Ammon's horn (tissue), 1 donor: ENCODE data around the gene NCAPD3.
"Not testable (repeated sequence)": the region's sequence is repeated elsewhere in the genome, so short reads cannot be mapped to it uniquely, and the experiment has no call there.

Experiments used
- DNase-seq: peaks from one replicate; pipeline ENCODE4 v3.0.0-alpha.2; 2016; ENCODE audit warnings: low spot score

Gene NCAPD3, protein sequence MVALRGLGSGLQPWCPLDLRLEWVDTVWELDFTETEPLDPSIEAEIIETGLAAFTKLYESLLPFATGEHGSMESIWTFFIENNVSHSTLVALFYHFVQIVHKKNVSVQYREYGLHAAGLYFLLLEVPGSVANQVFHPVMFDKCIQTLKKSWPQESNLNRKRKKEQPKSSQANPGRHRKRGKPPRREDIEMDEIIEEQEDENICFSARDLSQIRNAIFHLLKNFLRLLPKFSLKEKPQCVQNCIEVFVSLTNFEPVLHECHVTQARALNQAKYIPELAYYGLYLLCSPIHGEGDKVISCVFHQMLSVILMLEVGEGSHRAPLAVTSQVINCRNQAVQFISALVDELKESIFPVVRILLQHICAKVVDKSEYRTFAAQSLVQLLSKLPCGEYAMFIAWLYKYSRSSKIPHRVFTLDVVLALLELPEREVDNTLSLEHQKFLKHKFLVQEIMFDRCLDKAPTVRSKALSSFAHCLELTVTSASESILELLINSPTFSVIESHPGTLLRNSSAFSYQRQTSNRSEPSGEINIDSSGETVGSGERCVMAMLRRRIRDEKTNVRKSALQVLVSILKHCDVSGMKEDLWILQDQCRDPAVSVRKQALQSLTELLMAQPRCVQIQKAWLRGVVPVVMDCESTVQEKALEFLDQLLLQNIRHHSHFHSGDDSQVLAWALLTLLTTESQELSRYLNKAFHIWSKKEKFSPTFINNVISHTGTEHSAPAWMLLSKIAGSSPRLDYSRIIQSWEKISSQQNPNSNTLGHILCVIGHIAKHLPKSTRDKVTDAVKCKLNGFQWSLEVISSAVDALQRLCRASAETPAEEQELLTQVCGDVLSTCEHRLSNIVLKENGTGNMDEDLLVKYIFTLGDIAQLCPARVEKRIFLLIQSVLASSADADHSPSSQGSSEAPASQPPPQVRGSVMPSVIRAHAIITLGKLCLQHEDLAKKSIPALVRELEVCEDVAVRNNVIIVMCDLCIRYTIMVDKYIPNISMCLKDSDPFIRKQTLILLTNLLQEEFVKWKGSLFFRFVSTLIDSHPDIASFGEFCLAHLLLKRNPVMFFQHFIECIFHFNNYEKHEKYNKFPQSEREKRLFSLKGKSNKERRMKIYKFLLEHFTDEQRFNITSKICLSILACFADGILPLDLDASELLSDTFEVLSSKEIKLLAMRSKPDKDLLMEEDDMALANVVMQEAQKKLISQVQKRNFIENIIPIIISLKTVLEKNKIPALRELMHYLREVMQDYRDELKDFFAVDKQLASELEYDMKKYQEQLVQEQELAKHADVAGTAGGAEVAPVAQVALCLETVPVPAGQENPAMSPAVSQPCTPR (N-terminal part only)

GRCh38 chr11:134223836-134224709, at the start of gene NCAPD3, which contains the start of gene VPS26B:
NCAPD3 (minus strand) TSS chr11:134223967; CDS start chr11:134223926, 41 bp downstream.
VPS26B (plus strand) TSS chr11:134224671; CDS start chr11:134225123, 452 bp downstream.
- peak; percentile 97 for DNase-seq

DNA sequence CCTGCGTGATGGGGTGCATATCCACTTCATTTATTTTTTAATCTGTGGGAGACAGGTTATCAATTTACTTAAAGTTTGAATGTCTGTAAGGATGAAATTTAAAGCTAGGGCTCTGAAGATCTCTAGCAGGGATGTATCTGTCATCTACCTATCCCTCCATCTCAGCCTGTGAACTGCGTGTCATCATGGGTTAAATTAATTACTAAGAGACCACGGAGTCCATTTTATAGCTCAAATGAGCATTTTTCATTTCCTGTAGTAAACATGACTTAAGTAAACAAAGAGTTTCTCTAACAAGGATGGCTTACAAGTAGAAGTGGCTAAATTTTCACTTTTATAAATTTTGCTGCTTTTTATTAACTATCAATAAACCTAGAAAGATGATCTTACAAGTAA, 49.5 kb upstream of the NCAPD3 start:
- no peak for DNase-seq

GRCh38 chr11:134272381-134273316, 48.9 kb upstream of the NCAPD3 start:
- DNase-seq = no peak

DNA sequence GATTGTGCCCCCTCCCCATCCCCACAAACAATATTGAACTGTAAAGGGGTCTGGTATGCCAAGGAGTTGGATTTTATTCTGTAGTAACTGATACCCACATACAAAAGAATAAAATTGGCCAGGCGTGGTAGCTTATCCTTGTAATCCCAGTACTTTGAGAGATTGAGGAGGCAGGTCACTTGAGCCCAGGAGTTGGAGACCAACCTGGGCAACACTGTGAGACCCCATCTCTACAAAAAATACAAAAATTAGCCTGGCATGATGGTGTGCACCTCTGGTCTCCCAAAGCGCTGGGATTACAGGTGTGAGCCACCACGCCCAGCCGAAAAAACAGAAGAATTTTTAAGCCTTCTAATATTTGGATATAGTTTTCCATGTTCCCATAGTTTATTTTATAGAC, 48.2 kb upstream of the NCAPD3 start:
- DNase-seq = no peak

- DNase-seq = no peak
Measured at GRCh38 chr11:134270250-134270714, 46.5 kb upstream of the NCAPD3 start.

- DNase-seq = no peak
Measured at GRCh38 chr11:134267966-134268365, 44.2 kb upstream of the NCAPD3 start.

DNA sequence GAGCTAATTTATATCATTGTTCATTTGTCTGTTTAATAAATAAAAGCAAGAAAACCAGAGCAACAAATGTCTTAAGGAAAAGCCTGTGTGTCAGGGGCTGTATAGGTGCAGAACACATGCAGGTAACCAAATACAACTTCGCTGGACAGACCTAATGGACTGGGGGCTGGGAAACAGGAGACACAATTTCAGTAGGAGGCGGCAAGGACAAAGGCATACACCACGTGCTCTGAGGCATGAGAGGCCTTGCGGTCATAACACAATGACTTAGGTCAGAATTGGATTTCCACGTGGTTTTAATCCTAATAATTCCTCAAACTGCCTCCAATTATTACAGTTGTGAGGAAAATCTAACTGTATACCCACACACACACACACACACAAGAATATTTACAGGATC, 43.7 kb upstream of the NCAPD3 start:
- DNase-seq = no peak

- no peak for DNase-seq
Measured at GRCh38 chr11:134266841-134267251, 43.1 kb upstream of the NCAPD3 start.

- no peak for DNase-seq
Measured at GRCh38 chr11:134266440-134266839, 42.7 kb upstream of the NCAPD3 start.

DNA sequence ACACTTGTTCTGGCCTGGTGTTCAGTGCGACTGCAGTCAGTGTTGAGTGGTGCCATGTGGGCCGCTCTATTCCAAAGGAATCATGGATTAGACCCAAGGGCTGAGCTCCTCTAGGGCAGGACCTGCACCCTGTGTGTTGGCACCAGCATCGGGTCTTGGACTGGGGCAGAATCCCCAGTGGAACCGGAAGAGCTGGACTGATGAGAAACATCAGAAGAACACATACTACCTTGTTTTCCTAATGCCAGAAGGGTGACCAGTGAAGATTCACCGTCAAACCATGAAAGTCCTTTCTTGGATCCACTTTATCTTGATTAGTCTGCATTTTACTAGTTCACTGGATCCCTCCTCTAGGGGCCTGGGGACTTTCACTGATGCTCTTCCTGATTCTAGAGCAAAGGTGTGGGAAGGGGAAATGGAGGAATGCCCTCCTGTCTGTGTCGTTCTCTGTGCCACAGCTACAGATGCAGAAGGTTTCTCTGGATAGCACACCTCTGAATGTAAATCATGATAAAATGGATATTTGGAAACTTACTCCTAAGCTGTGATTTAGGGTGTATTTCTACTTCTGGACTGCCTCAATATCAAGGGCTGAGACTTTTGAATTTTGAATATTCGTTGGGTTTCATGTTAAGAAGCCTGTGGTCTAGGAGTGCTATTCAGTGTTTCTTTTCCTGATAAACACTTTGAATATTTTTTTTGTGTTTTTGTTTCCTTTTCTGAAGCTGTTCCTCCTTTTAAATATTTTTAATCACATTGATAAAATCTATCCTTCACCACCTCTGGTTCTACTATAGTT, 41.4 kb upstream of the NCAPD3 start:
- no peak for DNase-seq

DNA sequence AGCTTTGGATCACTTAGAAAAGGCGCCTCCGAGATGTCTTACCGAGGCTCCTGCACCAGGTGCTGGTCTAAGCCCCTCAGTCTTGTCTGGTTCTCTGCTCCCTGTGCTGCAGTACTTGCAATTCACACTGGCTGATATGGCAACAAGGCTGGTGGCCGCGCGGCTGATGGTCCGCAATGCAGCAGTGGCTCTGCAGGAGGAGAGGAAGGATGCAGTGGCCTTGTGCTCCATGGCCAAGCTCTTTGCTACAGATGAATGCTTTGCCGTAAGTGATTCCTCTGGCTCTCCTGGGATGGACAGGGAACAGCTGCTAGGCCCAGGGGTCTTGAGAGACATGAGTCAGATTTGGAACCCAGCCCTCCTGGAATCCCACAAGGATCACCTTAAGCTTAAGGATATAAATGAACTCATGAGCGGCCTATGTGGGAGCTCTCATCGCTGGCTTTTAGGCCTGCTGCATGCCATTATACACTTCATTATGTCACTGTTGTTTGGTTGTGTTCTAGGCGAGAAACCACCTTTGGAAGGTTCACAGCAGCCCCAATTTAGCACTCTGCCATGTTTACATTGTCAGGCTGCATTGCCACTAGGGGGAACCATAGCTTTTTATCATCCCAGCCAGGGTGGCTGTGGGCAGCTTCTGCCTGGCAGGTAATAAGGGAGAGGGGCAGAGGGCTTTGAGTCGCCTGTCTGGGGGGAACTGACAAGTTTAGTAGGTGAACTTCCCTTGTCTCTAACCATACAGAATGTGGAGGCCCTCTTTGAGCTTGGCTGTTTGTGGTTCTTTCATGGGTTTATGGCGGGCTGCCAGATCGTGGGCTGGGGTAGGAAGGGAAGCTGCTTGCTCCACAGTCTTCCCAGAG, 38.1 kb upstream of the NCAPD3 start:
- no peak for DNase-seq

DNA sequence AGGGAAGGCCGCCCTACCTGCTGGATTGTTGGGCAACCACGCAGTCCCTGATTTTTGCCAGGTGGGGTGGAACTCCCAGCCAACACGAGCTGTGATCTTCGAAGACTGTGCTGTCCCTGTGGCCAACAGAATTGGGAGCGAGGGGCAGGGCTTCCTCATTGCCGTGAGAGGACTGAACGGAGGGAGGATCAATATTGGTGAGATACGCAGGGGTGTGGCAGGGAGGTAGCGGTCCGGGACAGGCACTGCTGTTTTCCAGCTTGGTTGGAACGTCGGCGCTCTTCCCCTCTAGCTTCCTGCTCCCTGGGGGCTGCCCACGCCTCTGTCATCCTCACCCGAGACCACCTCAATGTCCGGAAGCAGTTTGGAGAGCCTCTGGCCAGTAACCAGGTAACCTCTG, 37.2 kb upstream of the NCAPD3 start:
- no peak for DNase-seq

DNA sequence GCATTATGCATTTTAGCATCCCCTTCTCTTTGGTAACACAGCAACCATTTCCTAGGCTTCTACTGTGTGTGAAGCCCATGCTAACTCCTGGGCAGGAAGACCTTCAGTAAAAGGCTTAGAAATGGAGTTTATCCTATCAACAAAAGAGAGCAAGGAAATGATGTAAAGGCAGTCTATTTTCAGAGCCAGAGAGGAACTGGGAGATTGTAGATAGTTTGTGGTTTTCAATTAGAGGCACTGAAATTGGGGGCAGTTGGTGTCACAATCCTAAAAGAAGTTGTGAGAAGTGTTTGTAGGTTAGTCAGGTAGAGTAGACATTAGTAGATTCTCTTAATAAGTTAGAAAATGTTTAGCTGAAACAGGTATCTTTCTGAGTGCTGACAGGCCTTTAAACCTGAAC, 36.7 kb upstream of the NCAPD3 start:
- no peak for DNase-seq

DNA sequence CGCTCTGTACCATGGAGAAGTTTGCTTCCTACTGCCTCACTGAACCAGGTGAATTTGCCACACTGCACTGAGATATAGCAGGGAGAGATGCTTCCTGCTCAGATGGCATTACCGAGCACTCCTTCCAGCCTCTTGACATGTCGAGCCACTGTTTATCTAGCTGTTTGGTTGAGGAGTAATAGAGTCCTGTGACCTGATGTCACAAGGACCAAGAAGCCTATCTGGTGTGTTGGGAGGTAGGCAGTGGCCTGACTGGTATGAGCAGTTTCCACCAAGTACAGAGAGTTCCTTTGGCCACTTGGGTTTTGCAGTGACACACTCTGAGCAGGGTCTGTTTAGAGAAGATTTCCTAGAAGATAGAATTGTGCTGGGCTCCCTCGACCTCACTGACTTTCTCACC, 34.8 kb upstream of the NCAPD3 start:
- DNase-seq = no peak

- no peak for DNase-seq
Measured at GRCh38 chr11:134257101-134257500, 33.3 kb upstream of the NCAPD3 start.

GRCh38 chr11:134255184-134255561, 31.4 kb upstream of the NCAPD3 start:
- not testable (repeated sequence) for DNase-seq

- no peak for DNase-seq
Measured at GRCh38 chr11:134254433-134255183, 30.8 kb upstream of the NCAPD3 start.
